WTC11 (cell line): ENCODE measurements around the gene SLC12A9. TPM values are rescaled to one million over a fixed set of nuclear protein-coding genes. Genes with fewer than 3 reads are reported as not detected.

ENCODE experiments used
- ATF2 ChIP-seq: sonication (generic); formaldehyde crosslinking; IDR thresholded peaks from 2 replicates; pipeline ENCODE4 v1.8.1; 2022; ENCODE audit warnings: low read depth, missing genetic modification reagents, borderline replicate concordance
- CBFB ChIP-seq: sonication (generic); formaldehyde crosslinking; IDR thresholded peaks from 2 replicates; pipeline ENCODE4 v1.8.1; 2022; ENCODE audit warnings: mild to moderate bottlenecking, low read depth, missing genetic modification reagents
- FOXK1 ChIP-seq: sonication (generic); formaldehyde crosslinking; IDR thresholded peaks from 2 replicates; pipeline ENCODE4 v1.8.0; 2022; ENCODE audit warnings: mild to moderate bottlenecking, moderate library complexity, missing genetic modification reagents
- GRHL2 ChIP-seq: fragments of 250-450 bp; sonication (Bioruptor Pico); IDR thresholded peaks from 2 replicates; pipeline ENCODE4 v1.8.0; 2022; ENCODE audit warnings: mild to moderate bottlenecking, moderate library complexity; ENCODE audit not compliant: insufficient replicate concordance, severe bottlenecking
- HMGXB4 ChIP-seq: sonication (generic); formaldehyde crosslinking; IDR thresholded peaks from 2 replicates; pipeline ENCODE4 v1.8.1; 2023; ENCODE audit warnings: mild to moderate bottlenecking, moderate library complexity, missing genetic modification reagents
- IRF2 ChIP-seq: sonication (generic); formaldehyde crosslinking; IDR thresholded peaks from 2 replicates; pipeline ENCODE4 v1.8.0; 2022; ENCODE audit warnings: low read depth, missing genetic modification reagents, borderline replicate concordance
- MXD4 ChIP-seq: fragments of 250-450 bp; sonication (Bioruptor Pico); IDR thresholded peaks from 2 replicates; pipeline ENCODE4 v1.8.0; 2021; ENCODE audit warnings: mild to moderate bottlenecking, moderate library complexity, borderline replicate concordance
- NR3C1 ChIP-seq: sonication (generic); formaldehyde crosslinking; conservative IDR thresholded peaks from 2 replicates; pipeline ENCODE4 v1.8.1; 2023; ENCODE audit warnings: low read depth, mild to moderate bottlenecking, missing genetic modification reagents
- STAT6 ChIP-seq: sonication (generic); formaldehyde crosslinking; conservative IDR thresholded peaks from 2 replicates; pipeline ENCODE4 v1.8.1; 2023; ENCODE audit warnings: mild to moderate bottlenecking, low read depth, missing genetic modification reagents, moderate library complexity
- TEAD4 ChIP-seq: sonication (generic); formaldehyde crosslinking; IDR thresholded peaks from 2 replicates; pipeline ENCODE4 v1.8.0; 2022; ENCODE audit warnings: mild to moderate bottlenecking, missing genetic modification reagents
- TP53 ChIP-seq: sonication (generic); formaldehyde crosslinking; IDR thresholded peaks from 2 replicates; pipeline ENCODE4 v1.8.1; 2023; ENCODE audit warnings: mild to moderate bottlenecking, missing genetic modification reagents
- USF2 ChIP-seq: sonication (generic); formaldehyde crosslinking; IDR thresholded peaks from 2 replicates; pipeline ENCODE4 v1.8.1; 2023; ENCODE audit warnings: mild to moderate bottlenecking, missing genetic modification reagents, moderate library complexity
- ZNF138 ChIP-seq: sonication (generic); formaldehyde crosslinking; conservative IDR thresholded peaks from 2 replicates; pipeline ENCODE4 v1.8.1; 2022; ENCODE audit warnings: mild to moderate bottlenecking, moderate library complexity, missing genetic modification reagents
- ZNF219 ChIP-seq: sonication (generic); formaldehyde crosslinking; IDR thresholded peaks from 2 replicates; pipeline ENCODE4 v1.8.0; 2023; ENCODE audit warnings: missing genetic modification reagents, mild to moderate bottlenecking, borderline replicate concordance
- ZNF416 ChIP-seq: fragments of 250-450 bp; sonication (Bioruptor Pico); IDR thresholded peaks from 2 replicates; pipeline ENCODE4 v1.9.0; 2021; ENCODE audit warnings: mild to moderate bottlenecking, inconsistent platforms
- ZNF423 ChIP-seq: fragments of 250-450 bp; sonication (Bioruptor Pico); IDR thresholded peaks from 2 replicates; pipeline ENCODE4 v2.1.2; 2022; ENCODE audit warnings: mild to moderate bottlenecking, moderate library complexity
- ZNF671 ChIP-seq: fragments of 250-450 bp; sonication (Bioruptor Pico); IDR thresholded peaks from 2 replicates; pipeline ENCODE4 v1.8.0; 2021; ENCODE audit warnings: mild to moderate bottlenecking
- total RNA-seq: library from RNA; stranded (reverse); gene quantifications from 3 replicates; pipeline ENCODE4 v1.2.3, GENCODE V29; 2021
- TF ChIP-seq, protein P1 (sequence below): sonication (generic); formaldehyde crosslinking; IDR thresholded peaks from 2 replicates; pipeline ENCODE4 v1.8.0; 2023; ENCODE audit warnings: mild to moderate bottlenecking, missing genetic modification reagents
- TF ChIP-seq, protein P2 (sequence below): sonication (generic); formaldehyde crosslinking; IDR thresholded peaks from 2 replicates; pipeline ENCODE4 v1.8.0; 2022; ENCODE audit warnings: mild to moderate bottlenecking, missing genetic modification reagents
- TF ChIP-seq, protein P3 (sequence below): fragments of 250-450 bp; sonication (Bioruptor Pico); IDR thresholded peaks from 2 replicates; pipeline ENCODE4 v1.9.0; 2021; ENCODE audit warnings: moderate library complexity, mild to moderate bottlenecking, inconsistent platforms, borderline replicate concordance
- TF ChIP-seq, protein P4 (sequence below): sonication (generic); formaldehyde crosslinking; IDR thresholded peaks from 2 replicates; pipeline ENCODE4 v1.8.0; 2023; ENCODE audit warnings: missing genetic modification reagents, mild to moderate bottlenecking, borderline replicate concordance

SLC12A9 gene
- total RNA-seq, 1 experiment from 2014 or later = 39.3 TPM

- TF ChIP-seq, protein P1, sequence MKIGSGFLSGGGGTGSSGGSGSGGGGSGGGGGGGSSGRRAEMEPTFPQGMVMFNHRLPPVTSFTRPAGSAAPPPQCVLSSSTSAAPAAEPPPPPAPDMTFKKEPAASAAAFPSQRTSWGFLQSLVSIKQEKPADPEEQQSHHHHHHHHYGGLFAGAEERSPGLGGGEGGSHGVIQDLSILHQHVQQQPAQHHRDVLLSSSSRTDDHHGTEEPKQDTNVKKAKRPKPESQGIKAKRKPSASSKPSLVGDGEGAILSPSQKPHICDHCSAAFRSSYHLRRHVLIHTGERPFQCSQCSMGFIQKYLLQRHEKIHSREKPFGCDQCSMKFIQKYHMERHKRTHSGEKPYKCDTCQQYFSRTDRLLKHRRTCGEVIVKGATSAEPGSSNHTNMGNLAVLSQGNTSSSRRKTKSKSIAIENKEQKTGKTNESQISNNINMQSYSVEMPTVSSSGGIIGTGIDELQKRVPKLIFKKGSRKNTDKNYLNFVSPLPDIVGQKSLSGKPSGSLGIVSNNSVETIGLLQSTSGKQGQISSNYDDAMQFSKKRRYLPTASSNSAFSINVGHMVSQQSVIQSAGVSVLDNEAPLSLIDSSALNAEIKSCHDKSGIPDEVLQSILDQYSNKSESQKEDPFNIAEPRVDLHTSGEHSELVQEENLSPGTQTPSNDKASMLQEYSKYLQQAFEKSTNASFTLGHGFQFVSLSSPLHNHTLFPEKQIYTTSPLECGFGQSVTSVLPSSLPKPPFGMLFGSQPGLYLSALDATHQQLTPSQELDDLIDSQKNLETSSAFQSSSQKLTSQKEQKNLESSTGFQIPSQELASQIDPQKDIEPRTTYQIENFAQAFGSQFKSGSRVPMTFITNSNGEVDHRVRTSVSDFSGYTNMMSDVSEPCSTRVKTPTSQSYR (CRISPR knock-in tag) = no peak
- TF ChIP-seq STAT6 (CRISPR knock-in tag) = no peak
- no peak for TF ChIP-seq ZNF138 (CRISPR knock-in tag)
- TF ChIP-seq, protein P2, sequence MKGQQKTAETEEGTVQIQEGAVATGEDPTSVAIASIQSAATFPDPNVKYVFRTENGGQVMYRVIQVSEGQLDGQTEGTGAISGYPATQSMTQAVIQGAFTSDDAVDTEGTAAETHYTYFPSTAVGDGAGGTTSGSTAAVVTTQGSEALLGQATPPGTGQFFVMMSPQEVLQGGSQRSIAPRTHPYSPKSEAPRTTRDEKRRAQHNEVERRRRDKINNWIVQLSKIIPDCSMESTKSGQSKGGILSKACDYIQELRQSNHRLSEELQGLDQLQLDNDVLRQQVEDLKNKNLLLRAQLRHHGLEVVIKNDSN (CRISPR knock-in tag) = peak; percentile 65
- TF ChIP-seq TP53 (CRISPR knock-in tag) = no peak; the same call in 1 of the 2 replicates
- 0 out of 2 replicates have a peak, but pooled peaks have one; percentile 44 for TF ChIP-seq TEAD4 (CRISPR knock-in tag)
- TF ChIP-seq CBFB = no peak
- peak; percentile 5; the same call in 1 of the 2 replicates for TF ChIP-seq ZNF416 (CRISPR knock-in tag)
- TF ChIP-seq IRF2 (CRISPR knock-in tag) = no peak
- TF ChIP-seq FOXK1 (CRISPR knock-in tag) = peak; percentile 67
- TF ChIP-seq ZNF423 = no peak
- TF ChIP-seq USF2 (CRISPR knock-in tag) = 0 out of 2 replicates have a peak, but pooled peaks have one; percentile 11
- TF ChIP-seq MXD4 (CRISPR knock-in tag) = no peak
- TF ChIP-seq ATF2 = no peak
- no peak for TF ChIP-seq ZNF671
- no peak for TF ChIP-seq GRHL2
- no peak for TF ChIP-seq ZNF219 (CRISPR knock-in tag)
- no peak for TF ChIP-seq NR3C1
- TF ChIP-seq, protein P3, sequence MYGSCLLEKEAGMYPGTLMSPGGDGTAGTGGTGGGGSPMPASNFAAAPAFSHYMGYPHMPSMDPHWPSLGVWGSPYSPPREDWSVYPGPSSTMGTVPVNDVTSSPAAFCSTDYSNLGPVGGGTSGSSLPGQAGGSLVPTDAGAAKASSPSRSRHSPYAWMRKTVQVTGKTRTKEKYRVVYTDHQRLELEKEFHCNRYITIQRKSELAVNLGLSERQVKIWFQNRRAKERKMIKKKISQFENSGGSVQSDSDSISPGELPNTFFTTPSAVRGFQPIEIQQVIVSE = no peak
- TF ChIP-seq, protein P4, sequence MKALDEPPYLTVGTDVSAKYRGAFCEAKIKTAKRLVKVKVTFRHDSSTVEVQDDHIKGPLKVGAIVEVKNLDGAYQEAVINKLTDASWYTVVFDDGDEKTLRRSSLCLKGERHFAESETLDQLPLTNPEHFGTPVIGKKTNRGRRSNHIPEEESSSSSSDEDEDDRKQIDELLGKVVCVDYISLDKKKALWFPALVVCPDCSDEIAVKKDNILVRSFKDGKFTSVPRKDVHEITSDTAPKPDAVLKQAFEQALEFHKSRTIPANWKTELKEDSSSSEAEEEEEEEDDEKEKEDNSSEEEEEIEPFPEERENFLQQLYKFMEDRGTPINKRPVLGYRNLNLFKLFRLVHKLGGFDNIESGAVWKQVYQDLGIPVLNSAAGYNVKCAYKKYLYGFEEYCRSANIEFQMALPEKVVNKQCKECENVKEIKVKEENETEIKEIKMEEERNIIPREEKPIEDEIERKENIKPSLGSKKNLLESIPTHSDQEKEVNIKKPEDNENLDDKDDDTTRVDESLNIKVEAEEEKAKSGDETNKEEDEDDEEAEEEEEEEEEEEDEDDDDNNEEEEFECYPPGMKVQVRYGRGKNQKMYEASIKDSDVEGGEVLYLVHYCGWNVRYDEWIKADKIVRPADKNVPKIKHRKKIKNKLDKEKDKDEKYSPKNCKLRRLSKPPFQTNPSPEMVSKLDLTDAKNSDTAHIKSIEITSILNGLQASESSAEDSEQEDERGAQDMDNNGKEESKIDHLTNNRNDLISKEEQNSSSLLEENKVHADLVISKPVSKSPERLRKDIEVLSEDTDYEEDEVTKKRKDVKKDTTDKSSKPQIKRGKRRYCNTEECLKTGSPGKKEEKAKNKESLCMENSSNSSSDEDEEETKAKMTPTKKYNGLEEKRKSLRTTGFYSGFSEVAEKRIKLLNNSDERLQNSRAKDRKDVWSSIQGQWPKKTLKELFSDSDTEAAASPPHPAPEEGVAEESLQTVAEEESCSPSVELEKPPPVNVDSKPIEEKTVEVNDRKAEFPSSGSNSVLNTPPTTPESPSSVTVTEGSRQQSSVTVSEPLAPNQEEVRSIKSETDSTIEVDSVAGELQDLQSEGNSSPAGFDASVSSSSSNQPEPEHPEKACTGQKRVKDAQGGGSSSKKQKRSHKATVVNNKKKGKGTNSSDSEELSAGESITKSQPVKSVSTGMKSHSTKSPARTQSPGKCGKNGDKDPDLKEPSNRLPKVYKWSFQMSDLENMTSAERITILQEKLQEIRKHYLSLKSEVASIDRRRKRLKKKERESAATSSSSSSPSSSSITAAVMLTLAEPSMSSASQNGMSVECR (CRISPR knock-in tag) = peak; percentile 31
- 0 out of 2 replicates have a peak, but pooled peaks have one; percentile 62 for TF ChIP-seq HMGXB4 (CRISPR knock-in tag)
Measured at GRCh38 chr7:100888988-100889750, 36.7 kb downstream of the SLC12A9 start, which contains the start of gene UFSP1 (continued).
